SK-N-SH (cell line): ENCODE results near the gene SNX12. TPM values are rescaled to one million over a fixed set of nuclear protein-coding genes. Genes with fewer than 3 reads are reported as not detected.

ENCODE experiments used
- CTCF ChIA-PET: fragments of 300-600, 350-600 bp; formaldehyde crosslinking; extraction: SDS; loops from one replicate; lab custom pipeline; 2021; lab: Yijun Ruan, JAX
- POLR2A ChIA-PET: fragments of 350-600 bp; sonication (Branson Sonifier 250); formaldehyde crosslinking; extraction: SDS; loops from one replicate; lab custom pipeline; 2020; ENCODE audit warnings: antibody characterized with exemption, inconsistent platforms; lab: Yijun Ruan, JAX
- DNase-seq: peaks from one replicate; pipeline ENCODE4 v3.0.0; 2012
- H2AFZ ChIP-seq: fragments of 200-600 bp; sonication (generic); 2 replicates; pipeline ENCODE4 v1.8.1; 2016; ENCODE audit warnings: antibody characterized with exemption, mild to moderate bottlenecking, low read depth
- H3F3A ChIP-seq: fragments of 200-600 bp; sonication (generic); replicated peaks from 2 replicates; pipeline ENCODE3; 2016; ENCODE audit warnings: antibody characterized with exemption, mild to moderate bottlenecking; ENCODE audit not compliant: insufficient read depth
- H3K27ac ChIP-seq, 2 experiments: fragments of 200-500 bp in 1 of 2; fragments of 200-600 bp in 1 of 2; sonication (Bioruptor generic) in 1 of 2; sonication (generic), shearing (Covaris generic) in 1 of 2; 2 replicates each; pipeline versions ENCODE4 v1.5.1 to v1.6.1; 2014 to 2016; ENCODE audit warnings: low read depth in 2 of 2, inconsistent platforms in 1 of 2, low read length in 1 of 2, mild to moderate bottlenecking in 1 of 2, mixed read lengths in 1 of 2
- H3K27me3 ChIP-seq: fragments of 200-600 bp; sonication (generic), shearing (Covaris generic); 2 replicates; pipeline ENCODE4 v1.6.1; 2016; ENCODE audit warnings: mixed run types; ENCODE audit not compliant: insufficient read depth
- H3K36me3 ChIP-seq, 2 experiments: fragments of 200-500 bp in 1 of 2; fragments of 200-600 bp in 1 of 2; sonication (Bioruptor generic) in 1 of 2; sonication (generic) in 1 of 2; replicated peaks in 1 of 2; 2 replicates each; pipeline versions ENCODE3 to v1.5.1; 2014 to 2016; ENCODE audit warnings: low read length in 1 of 2, mild to moderate bottlenecking in 1 of 2; ENCODE audit not compliant: insufficient read depth in 2 of 2, control insufficient read depth in 1 of 2
- H3K4me1 ChIP-seq, 2 experiments: fragments of 200-500 bp in 1 of 2; fragments of 200-600 bp in 1 of 2; sonication (Bioruptor generic) in 1 of 2; sonication (generic), shearing (Covaris generic) in 1 of 2; 2 replicates each; pipeline versions ENCODE4 v1.5.1 to v1.6.1; 2014 to 2016; ENCODE audit warnings: low read depth in 1 of 2, low read length in 1 of 2, mixed run types in 1 of 2; ENCODE audit not compliant: insufficient read depth in 2 of 2, control insufficient read depth in 1 of 2
- H3K4me2 ChIP-seq: fragments of 200-600 bp; sonication (generic), shearing (Covaris generic); 2 replicates; pipeline ENCODE4 v1.6.1; 2017; ENCODE audit warnings: mixed run types
- H3K4me3 ChIP-seq, 2 experiments: fragments of 200-500 bp in 1 of 2; fragments of 200-600 bp in 1 of 2; sonication (Bioruptor generic) in 1 of 2; sonication (generic), shearing (Covaris generic) in 1 of 2; 2 replicates each; pipeline versions ENCODE4 v1.5.1 to v1.8.1; 2014 to 2016; ENCODE audit warnings: low read depth in 2 of 2, inconsistent platforms in 1 of 2, low read length in 1 of 2, mild to moderate bottlenecking in 1 of 2, mixed read lengths in 1 of 2, moderate library complexity in 1 of 2
- H3K79me2 ChIP-seq: fragments of 200-600 bp; sonication (generic); 2 replicates; pipeline ENCODE4 v1.8.1; 2017; ENCODE audit warnings: mild to moderate bottlenecking; ENCODE audit not compliant: insufficient read depth
- H3K9ac ChIP-seq: fragments of 200-600 bp; sonication (generic); 2 replicates; pipeline ENCODE4 v1.6.1; 2017; ENCODE audit warnings: mixed run types
- H3K9me2 ChIP-seq: fragments of 200-600 bp; sonication (generic); 2 replicates; pipeline ENCODE4 v1.6.1; 2017; ENCODE audit warnings: mixed run types
- H3K9me3 ChIP-seq: fragments of 200-600 bp; sonication (generic); 2 replicates; pipeline ENCODE4 v1.6.1; 2017; ENCODE audit warnings: mixed run types, mild to moderate bottlenecking, moderate library complexity
- H4K20me1 ChIP-seq: fragments of 200-600 bp; sonication (generic); 2 replicates; pipeline ENCODE4 v1.6.1; 2017; ENCODE audit warnings: mild to moderate bottlenecking, mixed run types; ENCODE audit not compliant: insufficient read depth
- CHD2 ChIP-seq: fragments of 150-350 bp; IDR thresholded peaks from 2 replicates; pipeline ENCODE4 v1.6.1; 2018; ENCODE audit warnings: low read length; ENCODE audit not compliant: partially characterized antibody
- CTCF ChIP-seq: fragments of 200-600 bp; sonication (generic); IDR thresholded peaks from 2 replicates; pipeline ENCODE4 v1.6.1; 2017; ENCODE audit warnings: antibody characterized with exemption, mild to moderate bottlenecking, moderate library complexity
- ELF1 ChIP-seq: IDR thresholded peaks from 2 replicates; pipeline ENCODE4 v1.4.0; 2012
- FOXJ3 ChIP-seq: sonication (generic); formaldehyde crosslinking; IDR thresholded peaks from 2 replicates; pipeline ENCODE4 v1.5.1; 2020; ENCODE audit warnings: mild to moderate bottlenecking, missing genetic modification reagents
- GABPA ChIP-seq: IDR thresholded peaks from 2 replicates; pipeline ENCODE4 v1.4.0; 2012; ENCODE audit warnings: low read depth, mild to moderate bottlenecking
- IRF3 ChIP-seq: fragments of 150-350 bp; IDR thresholded peaks from 2 replicates; pipeline ENCODE4 v1.6.1; 2016; ENCODE audit warnings: mild to moderate bottlenecking, low read depth, low read length
- MAX ChIP-seq: IDR thresholded peaks from 2 replicates; pipeline ENCODE4 v1.4.0; 2012; ENCODE audit warnings: low read depth
- MEF2A ChIP-seq: IDR thresholded peaks from 2 replicates; pipeline ENCODE4 v1.4.0; 2012; ENCODE audit warnings: low read depth, borderline replicate concordance
- MXI1 ChIP-seq: IDR thresholded peaks from 2 replicates; pipeline ENCODE4 v1.6.1; 2012; ENCODE audit warnings: mild to moderate bottlenecking, low read depth, low read length, improper control_type of control experiment
- NFIC ChIP-seq: IDR thresholded peaks from 2 replicates; pipeline ENCODE4 v1.4.0; 2012; ENCODE audit warnings: borderline replicate concordance
- PBX3 ChIP-seq: IDR thresholded peaks from 2 replicates; pipeline ENCODE4; 2012
- POLR2AphosphoS5 ChIP-seq: IDR thresholded peaks from 2 replicates; pipeline ENCODE4 v1.6.1; 2012; ENCODE audit warnings: low read depth, low read length
- RAD21 ChIP-seq: IDR thresholded peaks from 2 replicates; pipeline ENCODE4 v1.6.1; 2012; ENCODE audit warnings: mild to moderate bottlenecking, low read length
- RCOR1 ChIP-seq: fragments of 150-350 bp; IDR thresholded peaks from 2 replicates; pipeline ENCODE4 v1.6.1; 2017; ENCODE audit warnings: antibody characterized with exemption, low read length
- RFX5 ChIP-seq: IDR thresholded peaks from 2 replicates; pipeline ENCODE4 v1.6.1; 2012; ENCODE audit warnings: mild to moderate bottlenecking, improper control_type of control experiment, low read length
- RXRA ChIP-seq: IDR thresholded peaks from 2 replicates; pipeline ENCODE4 v1.4.0; 2012; ENCODE audit warnings: low read depth, mild to moderate bottlenecking, borderline replicate concordance
- SMC3 ChIP-seq: IDR thresholded peaks from 2 replicates; pipeline ENCODE4 v1.6.1; 2012; ENCODE audit warnings: low read depth, low read length, improper control_type of control experiment
- TCF12 ChIP-seq: IDR thresholded peaks from 2 replicates; pipeline ENCODE4 v1.4.0; 2012
- TEAD4 ChIP-seq: IDR thresholded peaks from 2 replicates; pipeline ENCODE4 v1.4.0; 2012; ENCODE audit warnings: mild to moderate bottlenecking, borderline replicate concordance; ENCODE audit not compliant: insufficient read depth
- USF1 ChIP-seq: IDR thresholded peaks from 2 replicates; pipeline ENCODE4 v1.4.0; 2012; ENCODE audit warnings: low read depth, borderline replicate concordance
- YY1 ChIP-seq: IDR thresholded peaks from 2 replicates; pipeline ENCODE4 v1.4.0; 2012; ENCODE audit warnings: low read depth, mild to moderate bottlenecking
- WGBS: methylation state at CpG from one replicate; pipeline ENCODE4 v1.1.6; 2017; ENCODE audit warnings: low lambda C conversion rate; 5-methylcytosine and 5-hydroxymethylcytosine counted together
- polyA plus RNA-seq, 3 experiments: library from polyadenylated mRNA; depleted of rRNA; stranded (reverse); fragments of >200 nt; gene quantifications; 2 replicates each; pipeline ENCODE4 v1.2.3, GENCODE V29; 2012

The SNX12 gene
- polyA plus RNA-seq, 1 of the 3 experiments (the other 2 are of a cell fraction): 39.8 TPM

- H2AFZ ChIP-seq: peak overlapping the region; percentile 70; the same call in 1 of the 2 replicates
- no peaks in the 10 kb centered on the region for H3K9me2 ChIP-seq
- H4K20me1 ChIP-seq: no peaks in the 10 kb centered on the region
- peaks cover 5 to 6% of the 10 kb centered on the region in 2 experiments for H3K36me3 ChIP-seq
- ChIA-PET POLR2A (no interaction called here), CTCF (interaction anchor here (1.3 kb wide), 1 partner anchor 62 kb away, joined by 3 read pairs; no protein-coding TSS in a partner anchor)
- H3K27me3 ChIP-seq: peaks cover 3% of the 10 kb centered on the region; the same call in 1 of the 2 replicates
- H3K27ac ChIP-seq: peak overlapping the region; percentile 65 to 81; a peak in 2 of 4 replicates
- H3K4me3 ChIP-seq: peak overlapping the region; percentile 62 to 71
- H3F3A ChIP-seq: no peaks in the 10 kb centered on the region
- no peak for DNase-seq
- peaks cover 48% of the 10 kb centered on the region for H3K79me2 ChIP-seq
- WGBS: 13% methylated on average over 2 of the region's 2 CpGs
- no peaks in the 10 kb centered on the region for H3K4me1 ChIP-seq
- no peaks in the 10 kb centered on the region; the same call in 1 of the 2 replicates for H3K9me3 ChIP-seq
- peak overlapping the region; percentile 63 for H3K4me2 ChIP-seq
- peak overlapping the region; percentile 78; the same call in 1 of the 2 replicates for H3K9ac ChIP-seq
- TF ChIP-seq TCF12: no peak
- no peak for TF ChIP-seq RXRA
- no peak for TF ChIP-seq YY1
- no peak for TF ChIP-seq MXI1
- no peak for TF ChIP-seq CTCF
- no peak for TF ChIP-seq RCOR1
- TF ChIP-seq GABPA: no peak
- TF ChIP-seq PBX3: no peak
- no peak for TF ChIP-seq RFX5
- TF ChIP-seq IRF3: no peak
- TF ChIP-seq NFIC: no peak
- no peak for TF ChIP-seq SMC3
- no peak for TF ChIP-seq CHD2
- TF ChIP-seq MEF2A: no peak
Measured at GRCh38 chrX:71067089-71067488, 1.0 kb downstream of the SNX12 start.

- POLR2A ChIA-PET: no interaction called here
- TF ChIP-seq IRF3 (no peak), MAX (no peak), CHD2 (no peak), USF1 (no peak), YY1 (no peak), RAD21 (no peak), ELF1 (no peak), TEAD4 (no peak), SMC3 (no peak), MEF2A (no peak), FOXJ3 (CRISPR knock-in tag) (no peak), CTCF (no peak), POLR2AphosphoS5 (no peak)
Measured at GRCh38 chrX:71060127-71060526, 8.0 kb downstream of the SNX12 start.

More at GRCh38 chrX:71060127-71060526, 8.0 kb downstream of the SNX12 start:
- Histone ChIP-seq H3K9me2 (no peaks in the 10 kb centered on the region), H3K36me3 (peaks cover 10 to 19% of the 10 kb centered on the region in 2 experiments), H3F3A (no peaks in the 10 kb centered on the region), H3K27me3 (no peaks in the 10 kb centered on the region), H3K9ac (no peak overlapping the region), H4K20me1 (no peaks in the 10 kb centered on the region), H3K4me3 (no peak overlapping the region), H3K27ac (no peak overlapping the region), H3K4me1 (no peaks in the 10 kb centered on the region), H3K79me2 (peaks cover 21% of the 10 kb centered on the region), H3K4me2 (no peak overlapping the region), H3K9me3 (no peaks in the 10 kb centered on the region), H2AFZ (no peak overlapping the region)
- CTCF ChIA-PET: no interaction called here
- no peak for DNase-seq
